ENCODE results near the gene KHDRBS2.

GRCh38 chr6:62075869-62076268 lies 210.2 kb downstream of the KHDRBS2 start:
- TF ChIP-seq CTCF (IDR thresholded peaks at IDR 0.05) (no peak), POLR2AphosphoS5 (IDR thresholded peaks at IDR 0.05) (no peak), POLR2A (IDR thresholded peaks at IDR 0.05) (no peak)

Data from breast epithelium (tissue), 3 donors.